Suprapubic skin (tissue), 4 donors: ENCODE data around the gene TRNP1.

Experiments used
- CTCF ChIP-seq, 2 donors: fragments of 200-600 bp in 1 of 2; fragments of 450-650 bp in 1 of 2; sonication (generic) in 1 of 2; IDR thresholded peaks; one replicate each; pipeline ENCODE4 v1.5.1; 2016 to 2019; ENCODE audit warnings: antibody characterized with exemption in 2 of 2, mild to moderate bottlenecking in 1 of 2, moderate library complexity in 1 of 2
- EP300 ChIP-seq: sonication (generic); formaldehyde crosslinking; IDR thresholded peaks from one replicate; pipeline ENCODE4 v1.6.1; 2017; ENCODE audit warnings: antibody characterized with exemption
- POLR2A ChIP-seq, 2 donors: fragments of 450-650 bp; IDR thresholded peaks; one replicate each; pipeline ENCODE4 v1.6.1; 2017; ENCODE audit warnings: antibody characterized with exemption in 2 of 2, mild to moderate bottlenecking in 2 of 2, moderate library complexity in 2 of 2
- POLR2AphosphoS5 ChIP-seq, 3 donors: sonication (generic); formaldehyde crosslinking; IDR thresholded peaks; one replicate each; pipeline ENCODE4 v1.6.1; 2017; ENCODE audit warnings: antibody characterized with exemption in 3 of 3

GRCh38 chr1:26993237-26994019, at the start of gene TRNP1:
- TF ChIP-seq CTCF (IDR thresholded peaks at IDR 0.05) (no peak), POLR2AphosphoS5 (IDR thresholded peaks at IDR 0.05) (no peak), POLR2A (IDR thresholded peaks at IDR 0.05) (no peak), EP300 (no peak)
